Colonic mucosa (tissue), 4 donors: ENCODE results near the gene MYL11. TPM values are rescaled to one million over a fixed set of nuclear protein-coding genes. Genes with fewer than 3 reads are reported as not detected.
A peak's percentile ranks its signal among the peaks of the same experiment; 100 is the strongest.
"Not testable (repeated sequence)": the region's sequence is repeated elsewhere in the genome, so short reads cannot be mapped to it uniquely, and the experiment has no call there.

Experiments
- DNase-seq: peaks from one replicate; pipeline ENCODE4 v3.0.0-alpha.2; 2020
- H3K27ac ChIP-seq: fragments of 200-600 bp; one replicate; pipeline ENCODE4 v1.8.0; 2021
- H3K27me3 ChIP-seq: fragments of 200-600 bp; one replicate; pipeline ENCODE4 v1.8.0; 2021
- H3K36me3 ChIP-seq: fragments of 200-600 bp; one replicate; pipeline ENCODE4 v1.8.0; 2021
- H3K4me1 ChIP-seq: fragments of 200-600 bp; one replicate; pipeline ENCODE4 v1.8.0; 2021; ENCODE audit warnings: mild to moderate bottlenecking
- H3K4me3 ChIP-seq: fragments of 200-600 bp; one replicate; pipeline ENCODE4 v1.8.0; 2021
- H3K9ac ChIP-seq, 2 donors: one replicate each; pipeline ENCODE4 v1.7.0; 2013; ENCODE audit warnings: control low read depth in 2 of 2, low read depth in 2 of 2, low read length in 2 of 2
- H3K9me3 ChIP-seq: fragments of 200-600 bp; one replicate; pipeline ENCODE4 v1.8.0; 2021
- intact Hi-C: fragments of 100-400 bp; cut with DNase I; formaldehyde crosslinking; loops from one replicate; pipeline ENCODE4 v1.14.1; 2022
- total RNA-seq, 2 donors: library from RNA; stranded (reverse); fragmentation: NEBNext Ultra II Directional in 1 of 2; extraction: Animal tissue kit (Norgen Biotek cat#: 25700) in 1 of 2; gene quantifications; one replicate each; pipeline ENCODE4 v1.2.1, GENCODE V29; 2021
- TF ChIP-seq, protein P1 (sequence below): fragments of 200-600 bp; IDR thresholded peaks from one replicate; pipeline ENCODE4 v1.8.0; 2022; ENCODE audit warnings: antibody characterized with exemption, mild to moderate bottlenecking
- donor health status: healthy.
- donor health status: DM: no; HTN: no; CAD: no.
- donor health status: DM: no; HTN: no; CAD: no.

MYL11 gene
- 1 to 10 TPM; 1.1 to 2.2 TPM for total RNA-seq

GRCh38 chr16:30374538-30374937, at the start of gene MYL11:
Gene MYL11, plus strand, starts transcription at chr16:30374802. Its CDS starts 56 bp downstream, at chr16:30374858.
- no peaks in the 10 kb centered on the region for H3K36me3 ChIP-seq
- peaks cover 5% of the 10 kb centered on the region for H3K4me1 ChIP-seq
- no peak within 1 kb of the TSS for H3K27ac ChIP-seq
- H3K4me3 ChIP-seq: no peak within 1 kb of the TSS
- no peak within 1 kb of the TSS for H3K9ac ChIP-seq
- TF ChIP-seq, protein P1, sequence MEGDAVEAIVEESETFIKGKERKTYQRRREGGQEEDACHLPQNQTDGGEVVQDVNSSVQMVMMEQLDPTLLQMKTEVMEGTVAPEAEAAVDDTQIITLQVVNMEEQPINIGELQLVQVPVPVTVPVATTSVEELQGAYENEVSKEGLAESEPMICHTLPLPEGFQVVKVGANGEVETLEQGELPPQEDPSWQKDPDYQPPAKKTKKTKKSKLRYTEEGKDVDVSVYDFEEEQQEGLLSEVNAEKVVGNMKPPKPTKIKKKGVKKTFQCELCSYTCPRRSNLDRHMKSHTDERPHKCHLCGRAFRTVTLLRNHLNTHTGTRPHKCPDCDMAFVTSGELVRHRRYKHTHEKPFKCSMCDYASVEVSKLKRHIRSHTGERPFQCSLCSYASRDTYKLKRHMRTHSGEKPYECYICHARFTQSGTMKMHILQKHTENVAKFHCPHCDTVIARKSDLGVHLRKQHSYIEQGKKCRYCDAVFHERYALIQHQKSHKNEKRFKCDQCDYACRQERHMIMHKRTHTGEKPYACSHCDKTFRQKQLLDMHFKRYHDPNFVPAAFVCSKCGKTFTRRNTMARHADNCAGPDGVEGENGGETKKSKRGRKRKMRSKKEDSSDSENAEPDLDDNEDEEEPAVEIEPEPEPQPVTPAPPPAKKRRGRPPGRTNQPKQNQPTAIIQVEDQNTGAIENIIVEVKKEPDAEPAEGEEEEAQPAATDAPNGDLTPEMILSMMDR: no peak
- intact Hi-C loops: no loop called here
- no peaks in the 10 kb centered on the region for H3K9me3 ChIP-seq
- no peak for DNase-seq
- no peaks in the 10 kb centered on the region for H3K27me3 ChIP-seq

DNA sequence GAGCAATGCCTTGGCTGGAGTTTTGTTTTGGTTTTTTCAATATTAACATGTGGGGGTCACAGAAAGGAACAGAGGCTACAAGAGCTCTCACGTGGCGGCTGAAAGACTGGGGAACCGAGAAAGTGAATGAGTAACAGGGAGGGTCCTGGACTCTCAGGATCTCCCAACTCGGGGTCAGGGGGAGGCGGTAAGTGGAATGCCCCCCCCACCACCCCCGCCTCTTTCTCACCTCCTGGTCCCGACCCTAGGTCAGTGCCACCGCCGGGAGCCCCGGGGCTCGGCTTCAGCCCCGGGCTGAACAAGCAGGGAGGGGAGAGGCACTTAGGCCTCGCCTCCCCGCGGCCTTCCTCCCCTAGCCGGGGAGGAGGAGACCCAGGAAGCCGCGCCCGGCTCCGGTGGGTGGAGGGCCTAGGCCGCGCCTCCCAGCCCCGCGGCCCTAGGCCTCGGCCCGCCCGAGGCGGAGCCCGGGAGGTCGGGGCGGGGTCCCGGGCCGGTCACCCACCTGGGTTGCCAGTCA, 40.1 kb upstream of the MYL11 start:
- Histone ChIP-seq H3K9ac (peak overlapping the region in 1 of 2 donors; percentile 12), H3K4me3 (peak overlapping the region; percentile 59), H3K27ac (peak overlapping the region; percentile 95)
- H3K27me3 ChIP-seq, intact Hi-C loops, H3K36me3 ChIP-seq, H3K4me1 ChIP-seq, H3K9me3 ChIP-seq: not testable (repeated sequence)
- DNase-seq: peak; percentile 86

GRCh38 chr16:30335028-30335597, 39.5 kb upstream of the MYL11 start:
- Histone ChIP-seq H3K9ac (peak overlapping the region; percentile 62 to 93), H3K4me3 (peak overlapping the region; percentile 59), H3K27ac (peak overlapping the region; percentile 95)
- DNase-seq: peak; percentile 86
- H3K9me3 ChIP-seq, H3K36me3 ChIP-seq, H3K27me3 ChIP-seq, intact Hi-C loops, H3K4me1 ChIP-seq: not testable (repeated sequence)

GRCh38 chr16:30335598-30336474, 38.8 kb upstream of the MYL11 start:
- H3K9ac ChIP-seq: peak overlapping the region; percentile 46 to 62
- no peaks in the 10 kb centered on the region for H3K9me3 ChIP-seq
- peak overlapping the region; percentile 59 for H3K4me3 ChIP-seq
- intact Hi-C loops: no loop called here
- H3K4me1 ChIP-seq: no peaks in the 10 kb centered on the region
- H3K27me3 ChIP-seq: no peaks in the 10 kb centered on the region
- H3K36me3 ChIP-seq: no peaks in the 10 kb centered on the region
- peak overlapping the region; percentile 95 for H3K27ac ChIP-seq
- TF ChIP-seq, protein P1: no peak
- peak; percentile 34 for DNase-seq

DNA sequence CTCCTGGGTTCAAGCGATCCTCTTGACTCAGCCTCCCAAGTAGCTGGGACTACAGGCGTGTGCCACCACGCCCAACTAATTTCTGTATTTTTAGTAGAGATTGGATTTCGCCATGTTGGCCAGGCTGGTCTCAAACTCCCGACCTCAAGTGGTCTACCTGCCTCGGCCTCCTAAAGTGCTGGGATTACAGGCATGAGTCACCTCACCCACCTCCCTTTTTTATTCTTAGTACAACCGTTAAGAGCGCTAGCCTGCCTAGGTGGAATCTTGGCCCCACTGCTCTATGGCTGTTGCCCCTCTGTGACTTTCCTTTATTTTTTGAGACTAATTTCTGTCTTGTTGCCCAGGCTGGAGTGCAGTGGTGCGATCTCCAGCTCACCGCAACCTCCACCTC, 36.6 kb upstream of the MYL11 start:
- DNase-seq, H3K36me3 ChIP-seq, intact Hi-C loops, H3K9me3 ChIP-seq, H3K4me1 ChIP-seq, H3K4me3 ChIP-seq, H3K9ac ChIP-seq, H3K27me3 ChIP-seq, H3K27ac ChIP-seq: not testable (repeated sequence)

DNA sequence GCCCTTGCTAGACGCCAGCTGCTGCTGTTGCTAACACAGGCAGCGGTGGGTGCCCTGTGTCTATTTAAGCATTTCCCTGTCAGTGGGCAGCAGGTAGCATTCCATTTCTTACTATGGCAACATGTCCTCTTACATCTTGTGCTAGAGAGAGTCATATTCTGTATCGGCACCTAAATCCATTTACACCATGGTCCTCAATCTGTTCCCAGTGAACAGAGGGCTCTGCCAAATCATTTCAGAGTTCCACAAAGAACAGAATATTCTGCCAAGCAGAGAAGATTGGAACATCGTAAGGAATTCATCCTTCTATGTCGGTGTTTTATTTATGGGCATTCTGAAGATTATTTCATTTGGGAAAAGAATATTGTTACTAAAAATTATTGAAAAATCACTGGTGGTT, 35.9 kb upstream of the MYL11 start:
- H3K27me3 ChIP-seq, H3K4me3 ChIP-seq, H3K9me3 ChIP-seq, H3K27ac ChIP-seq, DNase-seq, H3K36me3 ChIP-seq, H3K4me1 ChIP-seq, intact Hi-C loops, H3K9ac ChIP-seq: not testable (repeated sequence)

DNA sequence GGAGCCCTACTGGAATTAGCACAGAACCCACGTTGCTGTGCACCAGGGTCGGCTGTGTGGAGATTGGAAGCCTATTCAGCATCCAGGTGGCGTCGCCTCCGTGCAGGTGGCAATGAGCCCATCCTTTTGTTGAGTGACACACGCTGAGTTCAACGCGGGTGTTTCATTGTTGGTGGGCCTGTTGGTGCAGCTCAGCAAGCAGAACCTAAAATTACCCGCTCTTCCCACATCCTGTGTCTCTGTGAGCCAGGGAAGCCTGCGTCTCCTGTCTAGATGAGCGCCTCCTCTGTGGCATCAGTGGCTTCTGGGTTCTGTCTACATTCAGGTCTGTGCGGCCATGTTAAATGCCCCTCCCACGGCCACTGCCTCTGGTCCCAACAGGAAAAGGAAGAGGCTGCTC, 34.0 kb upstream of the MYL11 start:
- Histone ChIP-seq H3K4me1 (no peaks in the 10 kb centered on the region), H3K27ac (no peak overlapping the region), H3K27me3 (no peaks in the 10 kb centered on the region), H3K9me3 (no peaks in the 10 kb centered on the region), H3K36me3 (no peaks in the 10 kb centered on the region), H3K4me3 (no peak overlapping the region), H3K9ac (no peak overlapping the region)
- DNase-seq: peak; percentile 16
- intact Hi-C loops: no loop called here
- TF ChIP-seq, protein P1: no peak

DNA sequence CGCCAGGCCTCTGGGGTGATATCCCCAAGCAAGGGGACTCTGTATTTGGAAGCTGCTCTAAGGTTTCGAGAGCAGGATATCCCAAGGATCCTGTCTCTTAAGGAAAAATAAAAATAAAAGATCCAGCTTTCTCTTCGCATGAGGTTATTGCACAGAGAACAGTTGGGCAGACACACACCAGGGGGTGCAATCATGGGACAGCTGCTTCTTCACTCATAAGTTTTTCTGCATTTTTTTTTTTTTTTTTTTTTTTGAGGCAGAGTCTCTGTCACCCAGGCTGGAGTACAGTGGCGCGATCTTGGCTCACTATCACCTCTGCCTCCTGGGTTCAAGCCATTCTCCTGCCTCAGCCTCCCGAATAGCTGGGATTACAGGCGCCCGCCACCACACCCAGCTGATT, 32.6 kb upstream of the MYL11 start:
- intact Hi-C loops: not testable (repeated sequence)

More for the DNA sequence above, 32.6 kb upstream of the MYL11 start:
- H3K36me3 ChIP-seq, DNase-seq, H3K27ac ChIP-seq, H3K27me3 ChIP-seq, H3K4me3 ChIP-seq, H3K4me1 ChIP-seq, H3K9ac ChIP-seq, H3K9me3 ChIP-seq: not testable (repeated sequence)
